Measurements from ENCODE around the gene TUNAR.

The TUNAR gene

DNA sequence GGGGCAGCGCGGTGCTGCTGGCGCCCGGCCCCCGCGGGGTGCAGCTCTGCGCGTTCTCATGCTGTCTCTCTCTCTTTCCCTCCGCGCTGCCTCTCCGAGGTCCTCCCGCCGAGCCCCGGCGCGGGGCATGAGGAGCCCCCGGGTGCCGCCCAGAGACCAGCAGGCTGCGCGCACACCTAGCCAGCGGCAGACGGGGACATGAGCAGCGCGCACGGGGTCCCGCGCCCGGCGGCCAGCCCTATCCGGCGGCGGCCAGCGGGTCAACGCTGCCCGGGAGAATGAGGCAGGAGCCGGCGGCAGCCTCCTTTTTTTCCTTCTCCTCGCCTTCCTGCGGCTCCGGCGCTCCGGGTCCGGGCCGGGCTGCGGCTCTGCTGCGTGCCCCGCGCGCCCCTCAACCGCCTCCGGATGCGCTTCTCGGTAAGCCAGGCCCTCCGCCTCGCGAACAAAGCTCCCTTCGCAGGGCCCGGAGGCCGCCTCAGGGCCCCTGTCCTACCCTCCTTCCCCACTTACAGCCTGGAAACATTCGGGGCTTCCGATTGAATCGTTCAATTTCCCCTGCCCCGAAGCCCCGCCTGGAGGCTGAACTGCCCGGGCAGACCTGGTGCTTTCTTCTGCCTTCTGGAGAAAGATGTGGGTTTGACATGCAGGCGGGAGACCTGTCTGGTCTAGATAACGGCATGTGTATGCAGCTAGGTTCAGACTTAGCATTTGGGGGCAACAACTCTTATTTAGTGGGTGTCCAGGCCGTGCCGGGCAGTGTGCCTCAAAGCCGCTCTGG is at the start of gene TUNAR:
Gene TUNAR (plus strand): TSS at position 72 of the 778 bp plus-strand sequence.
- peak; percentile 93 for DNase-seq

DNA sequence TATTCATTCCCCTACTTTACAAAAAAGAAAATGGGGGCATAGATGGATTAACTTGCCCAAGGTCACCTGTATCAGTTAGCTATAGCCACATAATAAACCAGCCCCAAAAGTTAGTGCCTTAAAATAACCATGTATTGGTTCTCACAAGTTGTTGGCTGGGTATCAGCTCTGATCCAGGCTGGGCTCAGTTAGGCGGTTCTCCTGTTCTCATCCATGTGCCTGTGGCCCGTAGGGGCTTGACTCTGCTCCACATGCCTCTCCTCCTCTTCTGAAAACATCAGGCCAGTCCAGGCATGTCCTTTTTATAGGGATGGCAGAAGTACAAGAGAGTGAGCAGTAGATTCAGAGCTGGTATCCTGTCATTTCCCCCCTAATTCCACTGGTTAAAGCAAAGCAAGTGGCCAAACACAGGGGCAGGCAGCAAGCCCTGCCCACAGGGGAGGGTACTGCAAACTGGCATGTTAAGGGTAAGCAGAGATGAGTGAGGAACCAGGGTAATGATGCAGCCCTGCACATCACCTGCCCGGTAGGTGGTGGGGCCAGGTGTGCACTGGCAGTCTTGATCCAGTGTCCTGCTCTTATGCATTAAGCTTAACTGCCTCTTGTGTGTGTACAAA is 47.9 kb upstream of the TUNAR start:
- no peak for DNase-seq

GRCh38 chr14:95829321-95829720 is 47.3 kb upstream of the TUNAR start:
- no peak for DNase-seq

- no peak for DNase-seq
Observed at GRCh38 chr14:95830386-95830785, 46.2 kb upstream of the TUNAR start.

DNA sequence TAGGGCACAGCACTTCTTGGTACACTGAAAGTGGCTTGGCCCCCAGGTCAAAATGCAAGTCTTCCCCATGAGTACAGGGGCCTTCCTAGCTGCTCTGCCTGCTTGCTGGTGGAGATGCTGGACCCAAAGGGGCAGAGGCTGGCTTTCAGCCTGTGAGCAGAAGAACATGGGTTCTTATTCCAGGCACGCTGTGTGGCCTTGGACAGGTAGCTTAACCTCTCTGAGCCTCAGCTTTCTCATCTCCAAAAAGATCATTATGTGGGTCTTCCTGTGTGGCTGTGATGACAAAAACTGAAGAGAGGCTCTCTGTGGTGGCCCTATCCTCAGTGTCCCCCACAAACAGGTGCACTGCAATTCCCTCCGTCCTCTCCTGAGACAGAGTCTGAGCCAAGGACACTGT is 45.6 kb upstream of the TUNAR start:
- DNase-seq = no peak

DNA sequence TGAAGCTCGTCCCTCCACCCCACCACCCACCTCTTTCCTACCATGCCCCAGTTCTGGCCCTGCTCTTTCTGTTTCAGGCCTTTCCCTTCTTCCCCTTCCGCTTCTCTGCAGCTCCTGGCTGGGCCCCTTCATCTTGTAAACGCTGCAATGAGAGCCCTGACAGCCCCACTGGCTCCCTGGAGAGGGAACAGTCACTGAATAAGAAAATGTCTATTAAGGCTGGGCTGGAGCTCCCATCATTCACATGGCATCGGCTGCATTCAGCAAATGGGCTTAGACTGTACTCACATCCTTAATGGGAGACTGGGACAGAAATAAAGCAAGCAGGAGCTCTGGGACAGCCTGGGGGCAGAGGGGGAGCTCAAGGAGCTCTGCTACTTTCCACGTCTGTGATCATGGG is 45.2 kb upstream of the TUNAR start:
- no peak for DNase-seq

GRCh38 chr14:95832012-95832411 is 44.6 kb upstream of the TUNAR start:
- DNase-seq = no peak

- DNase-seq = no peak
Observed at GRCh38 chr14:95833429-95833828, 43.2 kb upstream of the TUNAR start.

GRCh38 chr14:95834496-95834895 is 42.1 kb upstream of the TUNAR start:
- DNase-seq = no peak

DNA sequence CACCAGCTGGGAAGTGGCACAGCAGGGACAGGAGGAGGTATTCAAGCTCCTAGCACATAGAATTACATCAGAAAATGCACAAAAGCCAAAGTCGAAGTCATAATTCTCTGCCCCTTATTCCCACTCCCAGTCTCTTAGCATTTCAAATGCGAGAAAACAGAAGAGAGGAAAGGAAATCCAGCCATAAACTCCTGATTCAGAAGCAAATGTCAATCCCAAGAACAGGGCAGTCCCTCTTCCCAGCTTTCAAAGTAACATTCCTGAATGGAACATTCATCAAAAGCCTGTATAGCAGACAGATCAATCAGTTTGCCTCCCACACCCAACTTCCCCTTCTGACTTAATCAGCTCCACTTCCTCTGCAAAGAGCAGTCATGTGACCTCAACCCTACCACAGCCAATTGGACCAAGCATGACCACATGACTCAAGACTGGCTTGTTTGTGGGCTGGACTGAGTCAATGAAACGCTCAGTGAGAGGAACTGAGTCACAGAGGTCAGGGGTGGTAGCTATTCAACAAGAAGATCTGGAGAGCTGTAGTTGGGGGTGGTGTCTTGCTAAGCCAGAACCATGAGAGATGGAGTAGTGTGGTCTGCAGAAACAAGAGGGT is 41.4 kb upstream of the TUNAR start:
- DNase-seq = no peak

GRCh38 chr14:95838862-95839261 is 37.8 kb upstream of the TUNAR start:
- no peak for DNase-seq

DNA sequence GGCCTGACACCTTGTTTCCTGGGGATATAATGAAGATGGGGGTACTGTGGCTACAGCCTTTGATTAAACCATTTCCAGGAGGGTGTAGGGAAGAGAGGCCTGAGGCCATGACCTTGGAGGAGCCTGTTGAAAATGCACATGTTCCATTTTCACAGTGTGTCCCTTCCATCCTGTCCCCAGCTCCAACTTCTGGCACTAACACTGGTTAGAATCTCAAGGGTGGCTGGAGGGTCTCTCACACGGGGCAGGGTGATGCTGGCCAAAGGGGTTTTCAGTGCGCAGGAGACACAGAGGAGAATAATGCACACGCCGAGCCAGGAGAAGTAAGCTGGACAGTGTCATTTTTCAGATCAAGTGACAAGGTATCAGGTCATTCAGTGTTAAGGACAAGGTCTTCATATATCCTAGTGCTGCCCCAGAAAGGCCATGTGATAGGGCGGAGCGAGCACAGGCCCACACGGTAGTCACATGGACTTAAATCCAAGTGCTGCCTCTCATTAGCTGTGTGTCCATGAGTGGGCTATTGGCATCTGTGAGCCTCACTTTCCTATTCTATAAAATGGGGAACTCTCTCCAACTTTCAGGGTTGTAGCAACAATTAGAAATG is 36.4 kb upstream of the TUNAR start:
- no peak for DNase-seq

- DNase-seq = no peak
Observed at GRCh38 chr14:95841668-95842067, 35.0 kb upstream of the TUNAR start.

- no peak for DNase-seq
Observed at GRCh38 chr14:95849761-95850160, 26.9 kb upstream of the TUNAR start.

GRCh38 chr14:95850429-95850828 is 26.2 kb upstream of the TUNAR start:
- DNase-seq = peak; percentile 26

GRCh38 chr14:95855606-95856005 is 21.0 kb upstream of the TUNAR start:
- DNase-seq = no peak

DNA sequence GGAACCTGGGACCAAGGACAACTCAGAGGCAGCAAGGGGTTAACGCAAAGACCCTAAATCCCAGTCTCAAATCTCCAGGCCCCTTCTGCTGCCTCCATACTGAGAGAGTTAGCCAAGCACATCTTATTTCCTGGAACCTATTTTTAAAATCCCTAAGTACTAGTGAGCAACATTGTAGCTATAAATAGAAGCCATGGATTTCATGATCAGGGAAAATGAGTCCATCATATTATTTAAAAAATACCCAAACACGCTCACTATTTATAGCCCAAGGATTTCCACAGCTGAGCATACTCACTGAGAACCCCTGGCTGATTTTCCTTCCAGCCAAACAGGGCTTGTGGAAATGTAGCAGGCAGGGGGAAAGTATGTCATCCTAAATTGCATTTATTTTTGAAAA is 19.4 kb upstream of the TUNAR start:
- DNase-seq = no peak

DNA sequence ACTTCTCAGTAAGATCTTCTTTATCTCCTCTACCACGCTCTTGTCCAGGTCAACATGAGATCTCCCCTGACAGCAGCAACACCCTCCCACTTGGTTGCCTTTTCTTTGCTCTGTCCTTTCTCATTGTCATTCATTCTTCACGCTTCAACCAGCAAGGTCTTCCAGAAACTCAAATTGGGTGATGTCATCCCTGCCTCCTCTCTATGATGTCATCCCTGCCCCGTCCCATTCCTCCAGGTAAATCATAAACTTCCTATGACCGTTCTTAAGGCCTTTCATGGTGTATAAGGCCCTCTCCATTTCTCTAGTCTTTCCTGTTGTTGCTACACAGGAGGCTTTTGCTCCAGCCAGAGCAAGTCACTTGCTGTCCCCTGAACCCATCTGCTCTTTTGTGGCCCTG is 17.7 kb upstream of the TUNAR start:
- DNase-seq = no peak

DNA sequence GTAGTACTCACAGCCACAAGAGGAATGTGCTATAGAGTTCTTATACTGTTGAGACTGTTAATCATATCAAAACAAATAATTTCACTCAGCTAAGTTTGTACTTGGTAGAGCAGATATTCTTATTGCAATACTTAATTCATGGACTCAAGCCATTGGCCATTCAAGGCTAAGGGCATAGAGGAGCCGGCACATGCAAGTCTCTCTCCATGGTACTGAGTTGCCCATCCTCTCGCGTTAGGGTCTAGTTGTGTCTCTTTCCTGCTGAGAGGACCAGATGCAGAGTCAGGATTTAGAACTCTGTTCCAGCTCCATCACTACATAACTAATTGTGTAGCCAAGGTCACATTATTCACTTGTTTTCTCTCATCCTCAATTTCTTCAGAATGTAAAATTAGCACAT is 14.4 kb upstream of the TUNAR start:
- DNase-seq = no peak

- DNase-seq = no peak
Observed at GRCh38 chr14:95863295-95863694, 13.3 kb upstream of the TUNAR start.

GRCh38 chr14:95869776-95870175 is 6.9 kb upstream of the TUNAR start:
- no peak for DNase-seq

DNA sequence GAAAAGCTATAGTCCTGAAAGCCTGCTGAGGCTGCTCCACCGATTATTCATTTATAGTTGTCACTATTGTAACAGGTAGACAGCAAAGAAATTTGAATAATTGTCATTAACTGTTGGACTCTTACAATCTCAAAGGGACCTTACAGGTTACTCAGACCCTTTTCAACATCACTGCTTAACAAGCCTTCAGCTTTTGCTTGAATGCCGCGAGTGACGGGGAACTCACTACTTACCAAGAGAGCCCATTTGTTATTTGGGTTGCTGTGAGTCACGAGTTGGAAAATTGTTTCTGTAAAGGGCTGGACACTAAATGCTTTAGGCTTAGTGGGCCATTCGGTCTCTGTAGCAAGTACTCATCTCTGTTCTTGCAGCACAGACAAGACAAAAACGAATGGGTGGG is 5.9 kb upstream of the TUNAR start:
- DNase-seq = no peak

DNA sequence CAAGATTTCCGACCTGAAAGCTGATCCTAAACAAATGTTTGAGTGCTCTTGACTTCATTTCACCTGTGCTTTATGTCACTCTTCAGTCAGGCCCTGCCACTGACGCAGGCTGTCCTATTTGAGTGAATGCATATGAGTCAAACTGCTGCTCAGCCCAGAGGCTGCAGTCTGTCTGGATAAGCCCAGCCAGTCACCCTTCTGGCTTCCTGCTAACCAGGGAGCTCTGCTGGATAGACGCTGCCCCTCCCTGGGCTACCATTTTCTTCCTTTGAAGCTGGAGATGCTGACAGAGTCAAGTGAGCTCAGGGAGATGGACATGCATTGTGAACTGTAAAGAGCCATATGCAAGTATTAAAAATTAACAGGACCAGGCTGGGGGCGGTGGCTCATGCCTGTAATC is 5.1 kb upstream of the TUNAR start:
- DNase-seq = no peak

GRCh38 chr14:95872777-95873176 is 3.9 kb upstream of the TUNAR start:
- no peak for DNase-seq
